HuH-7.5 (cell line): Measurements from ENCODE around the gene SLC25A25.
"Not testable (repeated sequence)": the region's sequence is repeated elsewhere in the genome, so short reads cannot be mapped to it uniquely, and the experiment has no call there.

Experiments used
- DNase-seq: peaks from one replicate; pipeline ENCODE4 v3.0.0; 2011; ENCODE audit warnings: low spot score

Gene SLC25A25

GRCh38 chr9:128124873-128125579 lies 57.0 kb downstream of the SLC25A25 start:
- no peak for DNase-seq

GRCh38 chr9:128125580-128126354 lies 57.7 kb downstream of the SLC25A25 start:
- no peak for DNase-seq

GRCh38 chr9:128127568-128127989 lies 59.5 kb downstream of the SLC25A25 start, which contains the start of gene PTGES2:
TSS of gene PTGES2 (minus strand) at chr9:128127729. CDS start at chr9:128127717, 12 bp downstream.
- DNase-seq = peak; percentile 64

- DNase-seq = peak; percentile 71
Measured at GRCh38 chr9:128127990-128128835, 60.2 kb downstream of the SLC25A25 start.

GRCh38 chr9:128128836-128129590 lies 61.0 kb downstream of the SLC25A25 start:
- no peak for DNase-seq

- not testable (repeated sequence) for DNase-seq
Measured at GRCh38 chr9:128129976-128130590, 62.1 kb downstream of the SLC25A25 start.

GRCh38 chr9:128130651-128131050 lies 62.6 kb downstream of the SLC25A25 start:
- DNase-seq = not testable (repeated sequence)

- DNase-seq = not testable (repeated sequence)
Measured at GRCh38 chr9:128131346-128131745, 63.3 kb downstream of the SLC25A25 start.

- not testable (repeated sequence) for DNase-seq
Measured at GRCh38 chr9:128132139-128132538, 64.1 kb downstream of the SLC25A25 start.

GRCh38 chr9:128135561-128135960 lies 67.5 kb downstream of the SLC25A25 start:
- not testable (repeated sequence) for DNase-seq

- no peak for DNase-seq
Measured at GRCh38 chr9:128136816-128137793, 69.1 kb downstream of the SLC25A25 start.

GRCh38 chr9:128138001-128138400 lies 70.0 kb downstream of the SLC25A25 start:
- DNase-seq = no peak

GRCh38 chr9:128139621-128140020 lies 71.6 kb downstream of the SLC25A25 start:
- no peak for DNase-seq

- DNase-seq = no peak
Measured at GRCh38 chr9:128141604-128142003, 73.6 kb downstream of the SLC25A25 start.

GRCh38 chr9:128142061-128142460 lies 74.0 kb downstream of the SLC25A25 start:
- no peak for DNase-seq

- no peak for DNase-seq
Measured at GRCh38 chr9:128142596-128142995, 74.6 kb downstream of the SLC25A25 start.

- no peak for DNase-seq
Measured at GRCh38 chr9:128143525-128144238, 75.7 kb downstream of the SLC25A25 start.

- DNase-seq = no peak
Measured at GRCh38 chr9:128144239-128145181, 76.5 kb downstream of the SLC25A25 start.
